ENCODE measurements around the gene SKAP1. TPM values are rescaled to one million over a fixed set of nuclear protein-coding genes. Genes with fewer than 3 reads are reported as not detected.

The SKAP1 gene
- total and polyA plus RNA-seq, 9 donors: 0.30 to 6.0 (median 2.4) TPM; not detected in 1

DNA sequence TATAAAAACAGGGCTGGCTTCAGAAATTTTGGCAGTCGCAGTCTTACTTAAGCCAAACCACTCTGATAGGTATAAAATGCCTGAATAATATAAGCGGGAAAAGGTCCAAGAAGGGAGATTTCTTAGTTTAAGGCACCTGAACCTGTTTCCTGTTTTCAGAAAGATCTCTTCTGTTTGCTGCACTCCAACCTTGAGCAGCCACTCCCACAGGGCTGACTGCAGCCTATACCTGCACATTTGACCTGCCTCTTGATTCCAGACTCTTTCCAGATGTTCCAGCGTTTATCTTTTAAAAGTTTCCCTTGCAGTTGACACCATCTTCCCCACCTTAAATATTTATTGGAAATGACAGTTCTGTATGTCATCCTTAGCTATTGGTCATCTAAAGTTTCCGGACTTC lies 132.2 kb downstream of the SKAP1 start:
- Histone ChIP-seq H3K27ac (no peak overlapping the region), H3K4me1 (ENCODE audit: insufficient read depth) (no peaks in the 10 kb centered on the region), H3K4me3 (no peak overlapping the region), H3K9me3 (no peaks in the 10 kb centered on the region), H3K36me3 (no peaks in the 10 kb centered on the region), H3K27me3 (no peaks in the 10 kb centered on the region)
- TF ChIP-seq POLR2A (IDR thresholded peaks at IDR 0.05) (no peak), EP300 (IDR thresholded peaks at IDR 0.05) (no peak), CTCF (IDR thresholded peaks at IDR 0.05) (no peak)
- DNase-seq: no peak
- WGBS, 3 donors: 30 to 44% (median 35%) methylated on average over 4 of the region's 4 CpGs
- intact Hi-C loops (cut with DNase I): no loop called here

DNA sequence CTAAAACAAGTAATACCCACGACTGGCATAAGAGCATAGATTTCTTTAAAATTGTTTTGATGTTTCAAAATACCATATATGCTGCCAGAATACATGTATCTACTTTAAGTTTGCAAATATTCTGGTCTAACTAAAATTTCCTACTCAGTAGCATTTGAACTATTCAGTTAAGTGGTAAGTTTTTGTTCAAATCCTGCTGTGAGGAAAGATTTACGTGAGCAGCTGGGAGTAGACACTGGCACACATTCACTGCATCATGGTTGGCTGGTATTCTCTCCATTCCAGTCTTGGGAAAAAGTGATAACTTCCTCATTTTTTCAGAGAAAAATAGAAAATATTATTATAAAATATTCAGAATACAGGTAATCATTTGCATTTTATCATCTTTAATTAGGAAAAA lies 133.6 kb downstream of the SKAP1 start:
- WGBS, 3 donors: 76 to 87% (median 81%) methylated on average over 2 of the region's 2 CpGs
- H3K36me3 ChIP-seq: no peaks in the 10 kb centered on the region
- no peaks in the 10 kb centered on the region for H3K4me1 ChIP-seq (ENCODE audit: insufficient read depth)
- H3K4me3 ChIP-seq: no peak overlapping the region
- no peak overlapping the region for H3K27ac ChIP-seq
- TF ChIP-seq EP300 (IDR thresholded peaks at IDR 0.05) (no peak), POLR2A (IDR thresholded peaks at IDR 0.05) (no peak), CTCF (IDR thresholded peaks at IDR 0.05) (no peak)
- intact Hi-C loops (cut with DNase I): no loop called here
- H3K9me3 ChIP-seq: no peaks in the 10 kb centered on the region
- DNase-seq: no peak
- no peaks in the 10 kb centered on the region for H3K27me3 ChIP-seq

DNA sequence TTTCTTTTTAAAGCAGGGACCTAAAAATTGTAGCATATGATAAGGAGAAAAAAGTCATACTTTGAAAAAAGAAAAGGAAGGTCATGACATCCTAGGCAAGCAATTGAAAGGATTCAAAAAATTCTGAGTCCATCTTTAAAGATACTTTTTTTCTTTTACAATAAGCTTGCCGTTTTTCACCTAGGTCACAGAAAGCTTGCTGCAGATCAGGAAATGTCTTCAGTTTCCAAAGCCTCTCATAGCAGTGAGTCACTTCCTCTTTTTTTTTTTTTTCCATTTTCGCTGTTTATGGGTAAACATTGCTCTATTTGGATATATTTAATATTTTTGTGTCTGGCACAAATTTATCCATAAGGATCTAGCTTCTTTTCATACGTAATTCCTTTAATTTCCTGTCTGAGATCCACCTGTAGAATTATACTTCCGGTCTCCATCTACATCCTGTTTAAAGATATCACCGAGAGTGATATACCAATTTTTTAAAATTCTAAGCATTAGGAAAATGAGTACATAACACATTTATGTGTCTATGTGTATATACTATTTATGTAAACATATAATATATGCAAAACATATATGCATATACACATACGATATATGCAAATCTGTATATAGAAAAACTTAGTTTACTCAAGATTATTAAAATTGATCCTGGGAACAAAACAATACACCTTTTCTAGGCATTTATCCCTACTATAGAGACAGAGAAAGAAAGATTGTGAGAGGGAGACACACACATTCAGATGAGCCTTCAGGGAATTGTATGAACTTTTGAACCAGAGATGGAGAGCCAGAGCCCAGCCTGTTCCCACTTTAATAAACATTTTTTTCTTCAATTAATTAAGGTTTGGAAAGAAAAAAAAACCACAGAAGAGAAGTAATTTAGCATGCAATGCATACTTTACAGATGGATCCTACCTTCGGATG lies 134.4 kb downstream of the SKAP1 start:
- no peaks in the 10 kb centered on the region for H3K36me3 ChIP-seq
- TF ChIP-seq EP300 (IDR thresholded peaks at IDR 0.05): no peak
- TF ChIP-seq CTCF (IDR thresholded peaks at IDR 0.05): no peak
- TF ChIP-seq POLR2A (IDR thresholded peaks at IDR 0.05): no peak
- no peak overlapping the region for H3K4me3 ChIP-seq
- intact Hi-C loops (cut with DNase I): no loop called here
- WGBS, 3 donors: 66 to 70% (median 67%) methylated on average over 7 of the region's 7 CpGs
- H3K27ac ChIP-seq: no peak overlapping the region
- H3K9me3 ChIP-seq: no peaks in the 10 kb centered on the region
- no peaks in the 10 kb centered on the region for H3K4me1 ChIP-seq (ENCODE audit: insufficient read depth)
- H3K27me3 ChIP-seq: no peaks in the 10 kb centered on the region
- DNase-seq: no peak

DNA sequence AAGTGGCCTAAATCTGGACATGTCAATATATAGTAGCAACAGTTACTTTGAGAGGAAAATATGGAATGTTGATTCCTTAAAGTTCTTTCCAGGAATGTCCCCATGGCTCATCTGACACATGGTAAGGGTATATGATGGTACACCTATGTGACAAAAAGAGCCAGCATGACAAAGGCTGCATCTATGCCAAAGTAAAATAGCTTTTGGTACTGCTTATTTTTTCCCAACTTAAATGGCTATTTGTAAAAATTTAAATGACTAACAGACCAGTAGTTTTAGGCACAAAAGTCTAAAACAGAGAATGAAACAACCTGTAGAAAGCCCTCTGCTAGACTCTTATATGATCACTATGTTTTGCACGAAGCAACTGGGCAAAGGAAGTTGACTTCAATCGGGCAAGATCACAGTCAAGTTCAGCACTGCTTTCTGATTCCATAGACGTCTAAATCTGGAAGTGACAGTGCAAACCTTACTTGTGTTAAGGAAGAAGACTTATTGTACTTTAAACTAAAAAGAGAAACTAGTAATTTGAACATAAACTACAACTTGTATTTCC lies 135.1 kb downstream of the SKAP1 start:
- H3K27ac ChIP-seq: no peak overlapping the region
- no peak for DNase-seq

More for the DNA sequence above, 135.1 kb downstream of the SKAP1 start:
- H3K9me3 ChIP-seq: no peaks in the 10 kb centered on the region
- no peaks in the 10 kb centered on the region for H3K36me3 ChIP-seq
- H3K4me3 ChIP-seq: no peak overlapping the region
- H3K27me3 ChIP-seq: no peaks in the 10 kb centered on the region
- intact Hi-C loops (cut with DNase I): no loop called here
- H3K4me1 ChIP-seq (ENCODE audit: insufficient read depth): no peaks in the 10 kb centered on the region
- TF ChIP-seq EP300 (IDR thresholded peaks at IDR 0.05) (no peak), CTCF (IDR thresholded peaks at IDR 0.05) (no peak), POLR2A (IDR thresholded peaks at IDR 0.05) (no peak)
- 42 to 48% (median 45%) methylated on average over 3 of the region's 3 CpGs for WGBS, 3 donors

Measured in ovary (tissue), 9 donors.